GM18508 (cell line): ENCODE data around the gene SLC1A3.

ENCODE experiments used
- ATAC-seq: cut with Tn5 transposase; IDR thresholded peaks from one replicate; pipeline ENCODE4 v1.9.1; 2021; ENCODE audit warnings: moderate number of reproducible peaks; ENCODE audit not compliant: insufficient read depth, unreplicated experiment

The SLC1A3 gene

DNA sequence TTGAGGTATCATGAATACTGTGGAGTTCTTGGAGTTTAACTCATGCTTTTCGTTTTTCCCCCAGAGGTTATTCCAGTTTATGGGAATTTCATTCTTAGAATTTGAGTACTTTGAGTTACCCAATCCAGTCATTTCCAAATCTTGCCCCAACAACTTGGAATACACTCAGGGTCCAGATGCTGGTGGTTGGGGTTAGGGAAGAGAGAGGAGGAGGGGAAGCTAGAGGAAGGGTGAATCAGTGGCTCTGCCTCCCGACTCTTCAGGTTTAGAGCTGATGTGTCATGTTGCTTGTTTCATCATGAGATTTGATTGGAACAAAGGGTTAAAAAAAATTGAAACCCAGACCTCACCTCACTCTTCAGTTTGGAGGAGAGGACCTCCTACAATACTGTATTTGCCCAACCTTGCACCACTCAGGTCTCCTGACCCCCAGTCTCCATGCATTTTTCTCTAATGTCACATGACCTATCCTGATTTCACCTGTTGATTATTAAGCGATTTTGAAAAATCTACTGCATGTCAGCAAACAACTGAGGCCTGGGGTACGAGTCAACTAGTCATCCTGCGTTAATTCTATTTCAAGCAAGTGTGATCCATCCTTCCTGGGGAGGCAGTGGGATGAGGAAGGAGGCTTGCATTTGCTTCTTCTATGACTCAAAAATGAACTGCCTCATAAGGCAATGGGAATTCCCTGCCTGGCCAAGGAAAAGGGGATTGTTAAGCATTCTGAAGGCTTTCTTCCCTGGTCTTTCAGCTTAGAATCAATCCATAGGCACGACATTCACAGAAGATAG lies 6.2 kb upstream of the SLC1A3 start:
- ATAC-seq, result no peak

DNA sequence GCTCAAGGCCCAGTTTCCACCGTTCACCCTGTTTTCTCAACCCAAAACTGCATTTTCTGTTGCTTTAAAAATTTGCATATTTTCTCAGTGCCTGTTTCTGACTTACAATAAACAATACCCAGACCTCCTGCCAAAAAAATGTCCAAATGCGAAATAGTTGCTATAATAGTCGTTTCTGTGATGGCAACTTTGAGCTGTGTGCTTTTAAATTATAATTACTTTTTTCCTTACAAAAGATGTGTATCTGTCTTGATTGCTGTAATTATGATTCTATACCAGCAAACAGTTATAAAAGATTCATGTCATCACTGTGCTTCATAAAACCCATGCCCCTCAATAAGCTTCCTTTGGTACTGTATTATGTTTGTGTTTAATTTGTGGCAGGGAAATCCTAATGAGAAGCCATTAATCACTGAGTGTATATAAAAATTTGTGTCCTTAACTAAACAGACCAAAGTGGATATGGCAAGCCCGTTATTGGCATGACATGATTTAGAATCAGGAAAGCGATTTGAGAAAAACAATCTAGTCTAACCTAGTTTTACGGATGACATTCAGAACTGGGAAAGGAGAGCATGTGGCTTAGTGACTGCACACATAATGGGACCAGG lies 5.4 kb upstream of the SLC1A3 start:
- ATAC-seq, result no peak

DNA sequence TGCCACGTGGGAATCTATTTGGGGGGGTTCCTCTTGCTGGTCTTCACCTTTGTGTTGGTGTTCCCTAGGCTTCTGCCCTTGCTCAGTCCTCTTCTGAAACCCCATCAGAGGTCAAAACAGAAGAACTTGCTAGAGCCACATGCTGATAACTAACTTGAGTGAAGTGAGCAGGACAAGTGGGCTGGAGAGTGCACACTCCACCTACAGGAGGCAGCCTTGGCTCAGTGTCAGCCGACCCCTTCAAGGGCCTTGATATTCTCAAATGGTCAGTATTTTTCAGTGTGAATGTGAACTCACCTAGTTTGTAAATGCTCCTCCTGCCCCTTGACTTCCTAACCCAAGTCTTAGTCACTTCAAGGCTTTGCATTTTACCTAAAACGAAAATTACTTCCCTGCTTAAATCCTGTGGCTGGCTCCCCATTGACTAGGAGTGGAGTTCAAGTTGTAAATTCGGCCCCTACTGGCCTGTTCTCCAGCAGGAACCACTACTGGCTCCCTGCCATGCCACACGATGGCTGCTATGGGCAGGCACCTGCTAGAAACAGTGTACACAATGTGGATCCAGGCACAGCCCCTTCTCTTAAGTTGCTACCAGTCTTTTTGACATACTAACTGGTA lies 3.6 kb upstream of the SLC1A3 start:
- no peak for ATAC-seq

DNA sequence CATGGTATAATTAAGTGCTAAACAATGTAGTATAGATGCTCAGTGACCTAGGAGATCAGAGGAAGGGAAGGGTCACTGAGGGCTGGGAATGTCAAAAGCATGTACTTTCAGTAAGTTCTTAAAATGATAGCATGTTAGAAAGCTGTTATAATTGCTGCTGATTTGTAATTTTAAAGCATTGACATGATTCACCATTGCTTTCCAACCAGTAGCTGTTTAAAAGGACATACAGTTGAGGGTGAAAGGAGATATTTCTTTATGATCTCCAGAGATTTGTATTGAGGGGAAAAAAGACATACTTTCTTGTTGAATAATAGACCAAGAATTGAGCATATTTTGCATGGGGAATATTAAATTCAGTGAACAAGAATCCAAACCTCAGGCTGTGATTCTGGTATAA lies 1.2 kb upstream of the SLC1A3 start:
- ATAC-seq, result no peak

DNA sequence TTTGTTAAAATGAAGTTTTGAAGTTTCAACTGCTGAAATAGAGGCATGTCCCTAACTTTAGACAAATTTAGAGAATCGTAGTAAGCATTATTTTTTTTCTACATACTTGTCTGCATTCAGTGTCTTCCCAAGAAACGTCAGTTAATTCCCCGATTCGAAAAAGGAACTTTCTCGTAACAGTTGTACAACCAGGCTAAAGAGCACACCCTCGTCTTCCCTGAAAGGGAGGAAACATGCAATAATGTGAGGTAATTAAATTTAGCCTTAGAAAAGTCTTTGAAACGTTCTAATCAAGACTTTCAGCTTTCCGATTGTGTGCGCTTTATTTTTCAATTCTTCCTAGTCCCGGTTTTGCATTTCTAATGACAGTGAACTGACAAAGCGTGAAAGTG lies 374 bp upstream of the SLC1A3 start:
- no peak for ATAC-seq

DNA sequence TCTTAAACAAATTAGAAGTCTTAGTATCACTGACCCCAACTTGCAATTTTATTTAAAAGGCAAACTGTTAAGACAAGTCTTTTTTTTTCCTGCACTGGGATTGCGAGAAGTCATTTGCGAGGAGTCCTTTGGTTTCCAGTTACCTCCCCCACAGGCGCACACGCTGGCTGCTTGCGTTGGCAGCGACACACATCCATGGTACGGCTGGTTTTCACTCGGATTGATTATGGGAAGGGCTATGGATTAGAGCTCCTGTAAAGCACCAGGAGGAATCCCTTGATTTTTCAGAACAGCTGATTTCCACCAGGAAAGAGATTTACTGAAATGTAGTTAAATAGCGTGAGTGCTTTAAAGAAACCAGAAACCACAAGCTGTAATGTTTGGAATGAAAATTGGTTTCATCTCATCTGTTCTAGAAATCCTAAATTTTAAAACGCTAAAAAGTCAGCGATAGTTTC lies 737 bp downstream of the SLC1A3 start:
- ATAC-seq, result no peak

DNA sequence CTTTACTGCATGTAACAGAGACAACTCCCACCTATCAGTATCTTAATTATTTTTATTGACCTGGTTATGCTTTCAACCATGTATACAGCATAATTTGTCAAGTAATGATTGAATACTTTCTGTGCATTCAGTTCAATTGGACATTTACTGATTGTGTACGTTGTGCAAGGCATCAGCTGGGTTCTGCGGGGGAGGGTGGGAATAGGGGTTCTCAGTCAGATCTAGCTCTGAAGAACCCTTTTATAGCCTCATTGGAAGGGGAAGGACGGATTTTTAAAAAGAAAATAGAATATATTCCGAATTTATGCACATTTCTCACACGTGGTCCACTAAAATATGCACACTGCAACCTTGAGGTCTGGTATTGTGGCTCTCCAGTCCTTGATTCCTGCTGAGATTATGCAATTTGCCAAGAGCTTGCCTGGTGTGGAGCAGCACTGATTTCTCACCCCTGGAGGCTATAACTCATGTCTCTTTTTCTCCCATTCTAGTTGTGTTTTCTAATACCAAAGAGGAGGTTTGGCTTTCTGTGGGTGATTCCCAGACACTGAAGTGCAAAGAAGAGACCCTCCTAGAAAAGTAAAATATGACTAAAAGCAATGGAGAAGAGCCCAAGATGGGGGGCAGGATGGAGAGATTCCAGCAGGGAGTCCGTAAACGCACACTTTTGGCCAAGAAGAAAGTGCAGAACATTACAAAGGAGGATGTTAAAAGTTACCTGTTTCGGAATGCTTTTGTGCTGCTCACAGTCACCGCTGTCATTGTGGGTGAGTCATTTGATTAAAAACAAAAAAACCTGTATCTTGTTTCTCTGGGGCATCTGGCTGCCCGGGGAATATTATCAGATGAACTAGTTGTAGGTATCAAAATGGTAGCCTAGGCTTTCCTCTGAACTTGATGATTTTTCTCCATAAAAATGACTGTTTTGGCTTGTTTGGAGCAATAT lies 1.7 kb downstream of the SLC1A3 start:
- no peak for ATAC-seq

DNA sequence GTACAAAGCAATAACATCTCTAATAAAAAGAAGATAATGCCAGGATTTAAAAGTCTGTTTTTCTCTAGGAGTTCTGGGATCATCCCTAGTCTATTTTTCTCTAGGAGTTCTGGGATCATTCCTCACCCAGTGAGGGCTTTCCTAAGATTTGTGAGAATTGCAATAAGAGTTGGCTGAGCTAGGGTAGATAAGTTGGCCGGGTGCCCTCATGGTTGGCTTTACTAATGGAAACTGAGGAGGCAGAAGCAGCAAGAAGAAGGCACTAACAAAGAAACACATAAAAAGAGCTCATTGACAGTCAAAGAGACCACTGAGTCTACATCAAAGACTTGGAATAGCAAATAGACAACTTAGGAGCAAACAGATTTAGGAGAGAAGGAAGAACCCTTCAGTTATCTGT lies 4.2 kb downstream of the SLC1A3 start:
- no peak for ATAC-seq

DNA sequence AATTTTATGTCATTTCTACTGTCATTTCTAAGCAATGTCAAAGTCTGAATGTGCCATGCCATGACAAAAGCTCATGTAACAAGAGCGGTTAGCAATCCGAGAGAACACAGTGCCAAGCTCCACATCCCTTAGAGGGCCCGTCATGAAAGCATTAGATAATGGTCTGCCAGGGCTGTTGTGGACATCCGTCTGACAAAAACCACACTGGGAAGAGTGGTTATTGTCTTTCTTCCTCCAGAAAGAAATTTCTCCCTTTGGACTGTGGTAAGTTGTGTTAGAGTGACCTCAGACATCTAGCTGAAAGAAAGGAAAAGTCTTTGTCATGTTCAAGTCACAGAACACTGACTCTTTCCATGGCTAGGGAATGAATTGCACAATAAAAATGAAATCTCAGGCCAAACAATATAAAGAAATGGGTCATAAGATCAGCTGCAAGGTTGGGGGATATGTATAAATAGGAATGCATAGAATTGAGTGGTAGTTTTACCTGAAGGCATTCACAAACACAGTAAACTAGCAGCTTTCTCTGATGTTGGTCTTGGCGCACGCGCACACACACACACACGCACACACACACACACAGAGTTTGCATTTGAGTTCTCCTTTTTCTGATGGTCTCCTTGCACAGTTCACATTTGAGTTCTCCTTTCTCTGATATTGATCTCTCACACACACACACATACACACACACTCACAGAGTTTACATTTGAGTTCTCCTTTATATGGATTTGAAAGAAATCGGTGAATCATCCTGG lies 5.3 kb downstream of the SLC1A3 start:
- no peak for ATAC-seq

DNA sequence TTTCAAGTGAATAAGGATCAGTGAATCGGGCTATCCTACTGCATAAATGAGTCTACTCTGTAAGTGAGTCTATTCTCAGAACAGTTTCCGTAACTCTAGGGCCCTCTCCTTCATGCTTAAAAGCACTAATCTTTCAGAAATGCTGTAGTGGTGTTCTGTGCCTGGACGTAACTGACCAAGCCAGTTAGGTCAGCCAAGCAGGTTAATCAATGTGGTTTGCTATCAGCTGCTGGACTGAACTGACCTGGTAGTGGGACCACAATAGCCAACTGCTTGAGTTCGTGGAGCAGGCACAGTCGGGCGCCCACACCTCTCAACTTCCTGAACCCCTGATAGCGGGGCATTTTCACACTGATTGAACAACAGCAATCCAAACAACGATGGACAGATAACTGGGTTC lies 6.8 kb downstream of the SLC1A3 start:
- no peak for ATAC-seq

DNA sequence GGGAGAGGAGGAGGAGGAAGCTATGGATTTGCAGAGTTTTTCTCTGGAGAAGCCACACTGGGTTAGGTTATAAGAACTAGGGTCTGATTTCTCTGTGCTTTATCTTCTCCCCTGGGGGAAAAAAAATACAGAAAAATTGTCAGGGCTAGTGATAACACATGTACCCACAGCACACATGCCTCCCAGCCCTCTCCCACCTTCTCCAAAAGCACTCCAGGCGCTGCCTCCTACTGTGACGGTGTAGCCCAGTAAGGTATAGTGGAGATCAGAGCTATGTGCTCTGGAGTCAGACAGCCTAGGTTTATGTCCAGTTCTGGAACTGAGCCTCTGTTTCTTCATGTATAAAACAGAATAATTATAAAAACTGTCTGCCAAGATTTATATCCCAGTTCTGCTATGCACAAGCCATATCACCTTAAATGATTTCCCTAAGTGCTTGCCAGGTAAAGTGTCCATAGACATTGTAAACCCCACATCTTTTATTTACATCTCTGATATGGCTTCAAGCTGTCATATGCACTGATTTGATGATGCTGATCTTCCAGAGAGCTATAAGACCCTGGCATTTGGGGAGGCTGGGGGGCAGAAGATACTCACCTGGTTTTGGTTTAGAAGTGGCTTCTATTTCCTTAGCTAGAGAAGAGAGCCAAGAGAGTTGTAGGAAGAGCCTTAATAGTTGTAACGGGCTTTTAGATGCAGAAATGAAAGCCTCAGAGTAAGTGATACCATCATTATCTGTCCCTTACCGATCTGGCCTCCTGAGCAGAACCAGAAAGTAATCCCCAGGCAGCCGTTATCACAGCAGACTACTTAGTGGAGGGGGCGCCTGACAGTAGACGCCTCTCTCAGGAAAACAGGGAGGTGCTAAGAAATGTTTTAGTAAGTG lies 7.6 kb downstream of the SLC1A3 start:
- no peak for ATAC-seq

DNA sequence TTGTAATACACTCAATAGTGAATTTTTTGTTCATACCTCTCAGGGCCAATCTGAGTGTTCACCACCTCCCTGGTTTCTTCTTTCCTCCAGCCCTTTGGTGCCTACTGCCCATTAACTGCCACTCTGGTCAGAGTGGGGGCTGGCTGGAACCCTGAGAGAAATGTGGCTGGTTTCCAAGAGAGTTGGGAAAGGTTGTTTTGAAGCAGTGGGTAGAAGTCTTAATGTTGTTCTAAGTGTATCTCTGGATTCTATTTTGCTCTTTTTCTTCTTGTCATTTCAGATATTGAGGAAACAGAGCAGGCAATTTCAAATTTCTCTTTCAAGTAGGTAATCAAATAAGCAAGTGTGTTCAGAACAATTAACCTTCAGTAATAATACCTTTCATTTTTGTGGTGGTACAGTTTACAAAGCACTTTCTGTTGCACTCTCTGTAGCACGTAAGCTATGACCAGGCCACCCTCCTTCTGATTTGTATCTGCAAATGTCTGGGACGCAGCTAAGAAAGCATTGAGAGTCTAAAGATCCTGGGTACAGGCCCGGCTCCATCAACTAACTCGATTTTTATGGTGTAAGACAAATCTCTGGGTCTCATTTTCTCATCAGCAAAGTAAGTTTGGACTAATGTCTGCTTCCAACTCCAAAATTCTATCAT lies 8.4 kb downstream of the SLC1A3 start:
- no peak for ATAC-seq

DNA sequence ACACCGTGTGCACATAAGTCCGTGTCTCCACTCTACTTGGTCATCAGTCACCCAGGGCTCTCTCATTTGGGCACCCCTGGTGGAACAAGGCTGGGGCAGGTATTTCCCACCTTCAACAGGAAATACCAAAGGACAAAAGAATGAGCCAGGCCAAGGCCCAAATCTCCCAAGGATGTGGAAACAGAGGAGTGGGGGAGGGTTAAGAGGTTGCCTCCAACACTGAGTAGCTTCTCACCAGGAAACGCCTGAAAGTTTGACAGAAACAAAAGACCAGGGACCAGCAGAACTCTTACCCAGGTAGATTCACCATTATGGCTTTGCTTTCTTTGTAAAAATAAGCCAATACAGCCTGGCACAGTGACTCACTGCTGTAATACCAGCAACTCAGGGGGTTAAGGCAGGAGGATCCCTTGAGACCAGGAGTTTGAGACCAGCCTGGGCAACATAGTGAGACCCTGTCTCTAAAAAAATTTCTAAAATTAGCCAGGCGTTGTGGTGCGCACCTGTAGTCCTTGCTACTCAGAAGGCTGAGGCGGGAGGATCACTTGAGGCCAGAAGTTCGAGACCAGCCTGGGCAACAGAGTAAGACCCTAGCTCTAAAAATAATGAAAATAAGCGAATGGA lies 12.7 kb downstream of the SLC1A3 start:
- no peak for ATAC-seq

DNA sequence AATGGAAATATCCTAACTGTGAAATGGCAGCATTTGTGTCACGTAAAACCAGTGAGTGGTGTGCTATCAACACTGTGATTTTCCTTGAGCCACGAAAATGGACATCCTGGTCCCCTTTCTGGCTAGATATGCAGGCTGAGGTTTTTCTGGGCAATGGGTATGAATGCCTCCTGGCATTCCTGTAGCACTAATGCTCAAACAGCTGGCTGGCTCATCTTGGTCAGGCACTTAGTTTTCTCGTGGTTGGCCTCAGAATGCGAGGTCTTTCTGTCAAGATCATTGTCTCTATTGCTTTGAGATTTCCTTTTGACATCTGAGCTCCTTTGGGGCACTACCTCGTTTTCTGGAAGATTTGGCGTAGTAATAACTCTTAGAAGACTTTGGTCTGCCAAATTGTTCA lies 15.6 kb downstream of the SLC1A3 start:
- ATAC-seq, result no peak

DNA sequence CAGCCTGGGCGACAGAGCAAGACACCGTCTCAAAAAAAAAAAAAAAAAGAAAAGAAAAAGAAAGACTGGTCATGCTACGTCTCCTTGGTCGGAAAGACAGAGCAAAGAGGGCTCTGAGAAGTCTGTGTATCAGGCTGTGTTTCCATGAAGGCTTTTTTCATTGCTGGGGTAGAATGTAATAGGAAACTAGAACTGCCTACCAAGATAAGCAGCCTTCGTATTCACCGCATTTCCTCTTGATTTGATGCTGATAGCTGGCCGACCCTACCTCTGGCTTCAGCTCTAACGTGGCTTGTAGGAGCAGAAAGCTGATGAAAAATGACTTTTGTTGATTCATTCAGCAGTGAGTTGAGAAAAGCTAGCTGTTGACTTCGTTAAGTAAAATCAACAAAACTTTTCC lies 17.4 kb downstream of the SLC1A3 start:
- no peak for ATAC-seq

DNA sequence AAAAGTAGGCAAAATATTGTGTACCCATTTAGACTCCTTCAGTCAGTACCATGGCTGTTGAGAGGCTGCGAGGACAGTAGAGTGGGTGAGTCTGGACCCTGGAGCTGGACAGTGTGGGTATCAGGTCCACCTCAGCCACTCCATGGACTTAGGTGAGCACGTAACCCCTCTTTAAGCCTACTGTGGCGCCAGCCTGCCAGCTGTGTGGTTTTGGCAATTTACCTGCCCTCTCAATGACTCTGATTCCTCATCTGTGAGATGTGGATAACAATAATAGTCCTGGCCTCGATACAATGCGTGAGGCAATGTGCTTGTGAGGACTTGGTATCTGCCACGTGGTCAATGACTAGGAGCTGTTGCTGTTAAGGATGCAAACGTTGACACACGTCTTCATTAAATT lies 17.9 kb downstream of the SLC1A3 start:
- ATAC-seq, result no peak

DNA sequence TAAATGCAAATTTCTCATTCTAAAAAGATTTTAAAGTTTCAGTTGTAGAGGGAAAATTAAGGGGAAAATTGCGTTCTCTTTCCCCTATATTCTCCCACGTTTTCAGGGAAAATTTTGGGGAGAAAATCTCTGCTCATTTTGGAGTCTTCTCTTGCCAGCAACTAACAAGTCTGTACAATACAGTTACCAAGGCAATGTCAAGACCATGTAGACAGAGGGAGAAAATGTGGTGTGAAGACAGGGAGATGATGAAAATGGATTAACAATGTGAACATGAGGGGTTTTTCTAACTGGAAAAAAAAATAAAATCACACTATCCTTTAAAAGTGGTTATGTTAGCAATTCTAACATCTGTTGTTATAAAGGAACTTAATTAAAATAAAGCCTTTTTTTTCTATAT lies 22.3 kb downstream of the SLC1A3 start:
- no peak for ATAC-seq

DNA sequence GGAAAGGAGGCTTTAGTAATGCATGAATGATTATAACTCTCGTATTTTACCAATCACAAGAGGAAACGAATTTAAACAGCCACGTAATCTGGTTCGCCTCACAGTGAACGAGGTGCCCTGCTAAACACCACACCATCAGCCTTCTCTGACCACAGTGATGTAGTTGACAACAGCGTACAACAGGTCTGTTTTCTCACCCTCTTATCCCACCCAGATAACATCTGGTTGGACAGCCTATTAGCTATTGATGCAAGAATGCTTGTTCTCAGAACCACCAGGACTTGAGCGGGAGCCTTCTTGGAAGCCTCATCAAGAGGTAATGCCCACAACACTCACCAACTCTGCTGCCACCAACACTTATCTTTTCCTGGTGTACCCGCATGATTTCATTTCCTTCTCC lies 23.3 kb downstream of the SLC1A3 start:
- ATAC-seq, result no peak
